GM23338 (cell line): ENCODE results near the gene GNAT1. TPM values are rescaled to one million over a fixed set of nuclear protein-coding genes. Genes with fewer than 3 reads are reported as not detected.

Experiments
- ATAC-seq: fragments of 200-7000 bp; cut with Tn5 transposase; 3 replicates; pipeline ENCODE4 v1.9.1; 2020
- DNase-seq: peaks from one replicate; pipeline ENCODE4 v3.0.0-alpha.2; 2015; ENCODE audit warnings: low spot score
- H2AFZ ChIP-seq: fragments of 200-600 bp; sonication (generic); 2 replicates; pipeline ENCODE4 v1.8.0; 2016; ENCODE audit warnings: antibody characterized with exemption, mild to moderate bottlenecking, moderate library complexity
- H3F3A ChIP-seq: fragments of 200-600 bp; sonication (generic); replicated peaks from 2 replicates; pipeline ENCODE4 v1.8.0; 2017; ENCODE audit warnings: antibody characterized with exemption, mixed run types, low read depth
- H3K27ac ChIP-seq: fragments of 200-600 bp; sonication (generic); 2 replicates; pipeline ENCODE4 v1.6.1; 2016; ENCODE audit warnings: low read depth
- H3K27me3 ChIP-seq: fragments of 200-600 bp; sonication (generic); 2 replicates; pipeline ENCODE4 v1.8.0; 2016; ENCODE audit warnings: mild to moderate bottlenecking, mixed run types, moderate library complexity; ENCODE audit not compliant: insufficient read depth
- H3K36me3 ChIP-seq: fragments of 200-600 bp; sonication (generic); 2 replicates; pipeline ENCODE4 v1.8.0; 2016; ENCODE audit warnings: mild to moderate bottlenecking; ENCODE audit not compliant: insufficient read depth
- H3K4me1 ChIP-seq: fragments of 200-600 bp; sonication (generic); 2 replicates; pipeline ENCODE4 v1.8.0; 2016; ENCODE audit warnings: mild to moderate bottlenecking, moderate library complexity; ENCODE audit not compliant: insufficient read depth
- H3K4me2 ChIP-seq: fragments of 200-600 bp; sonication (generic); 2 replicates; pipeline ENCODE4 v1.7.1; 2017; ENCODE audit warnings: mixed run types
- H3K4me3 ChIP-seq: fragments of 200-600 bp; sonication (generic); 2 replicates; pipeline ENCODE4 v1.6.1; 2016; ENCODE audit warnings: mixed run types
- H3K79me2 ChIP-seq: fragments of 200-600 bp; sonication (generic); replicated peaks from 2 replicates; pipeline ENCODE4 v1.8.0; 2017; ENCODE audit warnings: mild to moderate bottlenecking; ENCODE audit not compliant: insufficient read depth
- H3K9me2 ChIP-seq: fragments of 200-600 bp; sonication (generic); 2 replicates; pipeline ENCODE4 v1.8.0; 2017; ENCODE audit not compliant: insufficient read depth
- H4K20me1 ChIP-seq: fragments of 200-600 bp; sonication (generic); replicated peaks from 2 replicates; pipeline ENCODE4 v1.8.0; 2017; ENCODE audit warnings: mild to moderate bottlenecking; ENCODE audit not compliant: insufficient read depth
- H3K27ac Mint-ChIP-seq: 2 replicates; pipeline ENCODE4 v1.8.0; 2020; ENCODE audit warnings: inconsistent platforms, mild to moderate bottlenecking, moderate library complexity, mixed read lengths
- H3K27me3 Mint-ChIP-seq: 3 replicates; pipeline ENCODE4 v1.8.0; 2022; ENCODE audit warnings: low read depth, mild to moderate bottlenecking, moderate library complexity, mixed read lengths, inconsistent platforms; ENCODE audit not compliant: insufficient read depth, poor library complexity
- H3K36me3 Mint-ChIP-seq: 3 replicates; pipeline ENCODE4 v1.8.0; 2021; ENCODE audit warnings: low read depth, mild to moderate bottlenecking, inconsistent platforms, moderate library complexity, mixed read lengths
- H3K4me1 Mint-ChIP-seq: 3 replicates; pipeline ENCODE4 v1.8.0; 2020; ENCODE audit warnings: mild to moderate bottlenecking, inconsistent platforms, mixed read lengths
- H3K4me3 Mint-ChIP-seq: 3 replicates; pipeline ENCODE4 v1.8.0; 2021; ENCODE audit warnings: moderate library complexity, mild to moderate bottlenecking, inconsistent platforms, mixed read lengths
- H3K9me3 Mint-ChIP-seq: 3 replicates; pipeline ENCODE4 v1.8.0; 2020; ENCODE audit warnings: moderate library complexity, mild to moderate bottlenecking, inconsistent platforms, mixed read lengths
- CREB1 ChIP-seq: fragments of 250-450 bp; sonication (Bioruptor Pico); IDR thresholded peaks from 2 replicates; pipeline ENCODE4 v1.5.0; 2020; ENCODE audit warnings: low read depth, mild to moderate bottlenecking, moderate library complexity
- EZH2 ChIP-seq: fragments of 200-600 bp; sonication (generic); IDR thresholded peaks from one replicate; pipeline ENCODE4 v1.8.0; 2017; ENCODE audit warnings: antibody characterized with exemption, mild to moderate bottlenecking, low read depth; ENCODE audit not compliant: unreplicated experiment
- EZH2phosphoT487 ChIP-seq: fragments of 200-600 bp; sonication (generic); IDR thresholded peaks from one replicate; pipeline ENCODE4 v1.8.1; 2018; ENCODE audit warnings: antibody characterized with exemption; ENCODE audit not compliant: unreplicated experiment
- JUNB ChIP-seq: IDR thresholded peaks from one replicate; pipeline ENCODE4 v1.6.1; 2016; ENCODE audit warnings: antibody characterized with exemption; ENCODE audit not compliant: unreplicated experiment
- NANOG ChIP-seq: IDR thresholded peaks from 2 replicates; pipeline ENCODE4 v1.6.1; 2016; ENCODE audit warnings: antibody characterized with exemption, borderline replicate concordance
- POLR2AphosphoS5 ChIP-seq: IDR thresholded peaks from 2 replicates; pipeline ENCODE4 v1.6.1; 2016; ENCODE audit warnings: antibody characterized with exemption, low read depth
- STAT1 ChIP-seq: IDR thresholded peaks from one replicate; pipeline ENCODE4 v1.6.1; 2016; ENCODE audit warnings: antibody characterized with exemption; ENCODE audit not compliant: unreplicated experiment
- ZNF114 ChIP-seq: fragments of 250-450 bp; sonication (Bioruptor Pico); IDR thresholded peaks from 2 replicates; pipeline ENCODE4 v1.5.0; 2020; ENCODE audit warnings: mild to moderate bottlenecking, moderate library complexity
- ZNF331 ChIP-seq: fragments of 250-450 bp; sonication (Bioruptor Pico); IDR thresholded peaks from 2 replicates; pipeline ENCODE4 v1.5.0; 2020; ENCODE audit warnings: low read depth, mild to moderate bottlenecking, moderate library complexity
- polyA plus RNA-seq: library from polyadenylated mRNA; unstranded; fragments of >200 nt; fragmentation: Nextera tagmentation; extraction: Ambion mirVana; gene quantifications from 2 replicates; pipeline ENCODE4 v1.2.1, GENCODE V29; 2016
- total RNA-seq: library from RNA; depleted of rRNA; stranded (reverse); fragments of >200 nt; shearing (Covaris generic); gene quantifications from 2 replicates; pipeline ENCODE4 v1.2.3, GENCODE V29; 2014
- TF ChIP-seq, protein P1 (sequence below), 2 experiments: fragments of 200-600 bp in 1 of 2; sonication (generic) in 1 of 2; conservative IDR thresholded peaks; 2 replicates each; pipeline versions ENCODE4 v1.5.1 to v1.6.1; 2016 to 2017; ENCODE audit warnings: antibody characterized with exemption in 2 of 2, low read depth in 2 of 2, mild to moderate bottlenecking in 2 of 2, moderate library complexity in 1 of 2
- TF ChIP-seq, protein P2 (sequence below): IDR thresholded peaks from 2 replicates; pipeline ENCODE4 v1.6.1; 2016; ENCODE audit warnings: antibody characterized with exemption
- TF ChIP-seq, protein P3 (sequence below): IDR thresholded peaks from one replicate; pipeline ENCODE4 v1.6.1; 2018; ENCODE audit warnings: antibody characterized with exemption; ENCODE audit not compliant: unreplicated experiment

The GNAT1 gene
- total and polyA plus RNA-seq, 2 experiments from 2014 or later: not detected

DNA sequence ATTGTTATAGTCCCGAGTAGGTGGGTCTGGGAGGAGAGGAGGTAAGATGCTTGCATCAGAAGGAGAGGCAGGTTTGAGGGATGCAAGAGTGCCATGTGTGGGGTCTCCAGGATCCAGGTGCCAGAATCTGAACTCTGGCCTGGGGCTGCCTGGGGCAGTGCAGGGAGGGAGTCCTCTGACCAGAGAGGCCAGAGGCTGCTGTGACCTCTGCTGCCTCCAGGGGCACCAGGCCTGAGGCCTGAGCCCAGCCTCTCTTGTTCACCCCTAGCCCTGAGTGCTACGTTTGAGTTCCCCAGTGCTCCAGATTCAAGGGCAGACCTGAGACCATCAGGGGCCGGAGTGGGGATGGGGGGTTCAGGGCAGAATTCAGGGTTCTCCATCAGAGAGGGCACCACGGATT is 21.1 kb downstream of the GNAT1 start:
- Histone ChIP-seq H3K4me1 (no peaks in the 10 kb centered on the region), H3K4me3 (no peak overlapping the region), H3K27ac (no peak overlapping the region), H3K36me3 (no peaks in the 10 kb centered on the region), H3F3A (0 out of 2 replicates have a peak, but pooled peaks cover 2% of the 10 kb centered on the region), H3K27me3 (no peaks in the 10 kb centered on the region), H3K79me2 (no peaks in the 10 kb centered on the region), H3K4me2 (no peak overlapping the region), H2AFZ (no peak overlapping the region), H3K9me2 (no peaks in the 10 kb centered on the region), H4K20me1 (no peaks in the 10 kb centered on the region)
- Mint-ChIP-seq H3K4me1 (peaks cover 14% of the 10 kb centered on the region), H3K9me3 (no peaks in the 10 kb centered on the region), H3K27ac (no peak overlapping the region), H3K27me3 (peaks cover 7% of the 10 kb centered on the region), H3K4me3 (no peak overlapping the region), H3K36me3 (no peaks in the 10 kb centered on the region)
- DNase-seq (peak; percentile 48), ATAC-seq (peak; percentile 73)
- TF ChIP-seq, protein P1, sequence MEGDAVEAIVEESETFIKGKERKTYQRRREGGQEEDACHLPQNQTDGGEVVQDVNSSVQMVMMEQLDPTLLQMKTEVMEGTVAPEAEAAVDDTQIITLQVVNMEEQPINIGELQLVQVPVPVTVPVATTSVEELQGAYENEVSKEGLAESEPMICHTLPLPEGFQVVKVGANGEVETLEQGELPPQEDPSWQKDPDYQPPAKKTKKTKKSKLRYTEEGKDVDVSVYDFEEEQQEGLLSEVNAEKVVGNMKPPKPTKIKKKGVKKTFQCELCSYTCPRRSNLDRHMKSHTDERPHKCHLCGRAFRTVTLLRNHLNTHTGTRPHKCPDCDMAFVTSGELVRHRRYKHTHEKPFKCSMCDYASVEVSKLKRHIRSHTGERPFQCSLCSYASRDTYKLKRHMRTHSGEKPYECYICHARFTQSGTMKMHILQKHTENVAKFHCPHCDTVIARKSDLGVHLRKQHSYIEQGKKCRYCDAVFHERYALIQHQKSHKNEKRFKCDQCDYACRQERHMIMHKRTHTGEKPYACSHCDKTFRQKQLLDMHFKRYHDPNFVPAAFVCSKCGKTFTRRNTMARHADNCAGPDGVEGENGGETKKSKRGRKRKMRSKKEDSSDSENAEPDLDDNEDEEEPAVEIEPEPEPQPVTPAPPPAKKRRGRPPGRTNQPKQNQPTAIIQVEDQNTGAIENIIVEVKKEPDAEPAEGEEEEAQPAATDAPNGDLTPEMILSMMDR (conservative IDR thresholded peaks at IDR 0.05; ENCODE audit: low read depth in 2 of 2): peak; percentile 21 to 29; a peak in 1 of 4 replicates
- TF ChIP-seq JUNB: no peak

DNA sequence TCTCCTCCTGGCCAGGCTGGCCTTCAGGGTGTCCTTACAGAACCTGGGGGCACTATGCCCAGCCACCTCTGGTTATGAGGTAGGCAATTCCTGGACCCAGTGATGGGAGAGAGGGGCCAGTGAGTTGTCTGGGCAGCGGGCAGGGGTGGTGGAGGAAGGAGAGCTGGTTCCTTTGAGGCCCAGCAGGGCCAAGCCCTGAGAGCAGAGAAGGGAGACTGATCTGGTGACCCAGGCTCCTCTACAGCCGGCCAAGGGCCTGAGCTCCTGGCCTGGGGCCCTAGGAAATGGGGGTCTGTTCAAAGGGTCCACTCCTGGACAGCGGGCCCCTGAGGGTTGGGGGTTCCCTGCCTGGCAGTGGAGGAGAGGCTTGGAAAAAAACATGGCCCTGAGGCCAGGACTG is 21.6 kb downstream of the GNAT1 start:
- no peak overlapping the region for H3K27ac ChIP-seq
- no peak for TF ChIP-seq NANOG
- TF ChIP-seq, protein P2, sequence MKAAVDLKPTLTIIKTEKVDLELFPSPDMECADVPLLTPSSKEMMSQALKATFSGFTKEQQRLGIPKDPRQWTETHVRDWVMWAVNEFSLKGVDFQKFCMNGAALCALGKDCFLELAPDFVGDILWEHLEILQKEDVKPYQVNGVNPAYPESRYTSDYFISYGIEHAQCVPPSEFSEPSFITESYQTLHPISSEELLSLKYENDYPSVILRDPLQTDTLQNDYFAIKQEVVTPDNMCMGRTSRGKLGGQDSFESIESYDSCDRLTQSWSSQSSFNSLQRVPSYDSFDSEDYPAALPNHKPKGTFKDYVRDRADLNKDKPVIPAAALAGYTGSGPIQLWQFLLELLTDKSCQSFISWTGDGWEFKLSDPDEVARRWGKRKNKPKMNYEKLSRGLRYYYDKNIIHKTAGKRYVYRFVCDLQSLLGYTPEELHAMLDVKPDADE: no peak
- TF ChIP-seq ZNF114 (CRISPR knock-in tag): no peak
- TF ChIP-seq ZNF331: no peak
- TF ChIP-seq CREB1 (CRISPR knock-in tag): no peak
- TF ChIP-seq, protein P3, sequence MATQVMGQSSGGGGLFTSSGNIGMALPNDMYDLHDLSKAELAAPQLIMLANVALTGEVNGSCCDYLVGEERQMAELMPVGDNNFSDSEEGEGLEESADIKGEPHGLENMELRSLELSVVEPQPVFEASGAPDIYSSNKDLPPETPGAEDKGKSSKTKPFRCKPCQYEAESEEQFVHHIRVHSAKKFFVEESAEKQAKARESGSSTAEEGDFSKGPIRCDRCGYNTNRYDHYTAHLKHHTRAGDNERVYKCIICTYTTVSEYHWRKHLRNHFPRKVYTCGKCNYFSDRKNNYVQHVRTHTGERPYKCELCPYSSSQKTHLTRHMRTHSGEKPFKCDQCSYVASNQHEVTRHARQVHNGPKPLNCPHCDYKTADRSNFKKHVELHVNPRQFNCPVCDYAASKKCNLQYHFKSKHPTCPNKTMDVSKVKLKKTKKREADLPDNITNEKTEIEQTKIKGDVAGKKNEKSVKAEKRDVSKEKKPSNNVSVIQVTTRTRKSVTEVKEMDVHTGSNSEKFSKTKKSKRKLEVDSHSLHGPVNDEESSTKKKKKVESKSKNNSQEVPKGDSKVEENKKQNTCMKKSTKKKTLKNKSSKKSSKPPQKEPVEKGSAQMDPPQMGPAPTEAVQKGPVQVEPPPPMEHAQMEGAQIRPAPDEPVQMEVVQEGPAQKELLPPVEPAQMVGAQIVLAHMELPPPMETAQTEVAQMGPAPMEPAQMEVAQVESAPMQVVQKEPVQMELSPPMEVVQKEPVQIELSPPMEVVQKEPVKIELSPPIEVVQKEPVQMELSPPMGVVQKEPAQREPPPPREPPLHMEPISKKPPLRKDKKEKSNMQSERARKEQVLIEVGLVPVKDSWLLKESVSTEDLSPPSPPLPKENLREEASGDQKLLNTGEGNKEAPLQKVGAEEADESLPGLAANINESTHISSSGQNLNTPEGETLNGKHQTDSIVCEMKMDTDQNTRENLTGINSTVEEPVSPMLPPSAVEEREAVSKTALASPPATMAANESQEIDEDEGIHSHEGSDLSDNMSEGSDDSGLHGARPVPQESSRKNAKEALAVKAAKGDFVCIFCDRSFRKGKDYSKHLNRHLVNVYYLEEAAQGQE: no peak
- no peak for TF ChIP-seq POLR2AphosphoS5
- no peak for TF ChIP-seq EZH2
- no peak for TF ChIP-seq STAT1
- TF ChIP-seq, protein P1 (conservative IDR thresholded peaks at IDR 0.05; ENCODE audit: low read depth in 2 of 2): no peak
- no peak for TF ChIP-seq EZH2phosphoT487

More for the DNA sequence above, 21.6 kb downstream of the GNAT1 start:
- DNase-seq (no peak), ATAC-seq (no peak)
- Histone ChIP-seq H3K9me2 (no peaks in the 10 kb centered on the region), H3K79me2 (no peaks in the 10 kb centered on the region), H4K20me1 (no peaks in the 10 kb centered on the region), H3K36me3 (no peaks in the 10 kb centered on the region), H2AFZ (no peak overlapping the region), H3K4me3 (no peak overlapping the region), H3F3A (0 out of 2 replicates have a peak, but pooled peaks cover 2% of the 10 kb centered on the region), H3K4me1 (no peaks in the 10 kb centered on the region), H3K4me2 (no peak overlapping the region), H3K27me3 (no peaks in the 10 kb centered on the region)
- Mint-ChIP-seq H3K4me3 (no peak overlapping the region), H3K36me3 (no peaks in the 10 kb centered on the region), H3K9me3 (no peaks in the 10 kb centered on the region), H3K4me1 (peaks cover 14% of the 10 kb centered on the region), H3K27me3 (peaks cover 12% of the 10 kb centered on the region), H3K27ac (no peak overlapping the region)
